KMS-11 (cell line): ENCODE results near the gene UFSP1.
"Not testable (repeated sequence)": the region's sequence is repeated elsewhere in the genome, so short reads cannot be mapped to it uniquely, and the experiment has no call there.

Source experiments
- H2AFZ ChIP-seq: fragments of 200-600 bp; sonication (generic); 2 replicates; pipeline ENCODE4 v1.6.1; 2016; ENCODE audit warnings: antibody characterized with exemption, mixed run types, low read depth
- H3K27ac ChIP-seq: fragments of 200-600 bp; sonication (generic); 2 replicates; pipeline ENCODE4 v1.6.1; 2016; ENCODE audit warnings: mild to moderate bottlenecking, mixed run types
- H3K27me3 ChIP-seq: fragments of 200-600 bp; sonication (generic); 2 replicates; pipeline ENCODE4 v1.6.1; 2017; ENCODE audit warnings: mild to moderate bottlenecking, low read depth, mixed run types, moderate library complexity; ENCODE audit not compliant: insufficient read depth
- H3K36me3 ChIP-seq: fragments of 200-600 bp; sonication (generic); 2 replicates; pipeline ENCODE4 v1.6.1; 2017; ENCODE audit warnings: mild to moderate bottlenecking, mixed run types; ENCODE audit not compliant: insufficient read depth
- H3K4me1 ChIP-seq: fragments of 200-600 bp; sonication (generic); 2 replicates; pipeline ENCODE4 v1.6.1; 2016; ENCODE audit warnings: mild to moderate bottlenecking, low read depth, mixed run types; ENCODE audit not compliant: poor library complexity, severe bottlenecking
- H3K4me2 ChIP-seq: fragments of 200-600 bp; sonication (generic); 2 replicates; pipeline ENCODE4 v1.7.0; 2016; ENCODE audit warnings: mild to moderate bottlenecking, mixed run types
- H3K4me3 ChIP-seq: fragments of 200-600 bp; sonication (generic); IDR thresholded peaks from 2 replicates; pipeline ENCODE4 v1.6.1; 2017; ENCODE audit warnings: low read depth, low read length, mixed read lengths; ENCODE audit not compliant: insufficient read depth
- H3K79me2 ChIP-seq: fragments of 200-600 bp; sonication (generic); 2 replicates; pipeline ENCODE4 v1.6.1; 2016; ENCODE audit warnings: low read depth, mixed run types; ENCODE audit not compliant: insufficient read depth
- H3K9ac ChIP-seq: fragments of 200-600 bp; sonication (generic); 2 replicates; pipeline ENCODE4 v1.6.1; 2016; ENCODE audit warnings: mild to moderate bottlenecking, mixed run types
- H4K20me1 ChIP-seq: fragments of 200-600 bp; sonication (generic); 2 replicates; pipeline ENCODE4 v1.6.1; 2016; ENCODE audit warnings: mild to moderate bottlenecking, mixed run types; ENCODE audit not compliant: insufficient read depth
- TF ChIP-seq, protein P1 (sequence below): fragments of 200-600 bp; sonication (generic); conservative IDR thresholded peaks from 2 replicates; pipeline ENCODE4 v1.6.1; 2017; ENCODE audit warnings: low read depth, mild to moderate bottlenecking, antibody characterized with exemption, low read length, moderate library complexity, mixed read lengths

Gene UFSP1

DNA sequence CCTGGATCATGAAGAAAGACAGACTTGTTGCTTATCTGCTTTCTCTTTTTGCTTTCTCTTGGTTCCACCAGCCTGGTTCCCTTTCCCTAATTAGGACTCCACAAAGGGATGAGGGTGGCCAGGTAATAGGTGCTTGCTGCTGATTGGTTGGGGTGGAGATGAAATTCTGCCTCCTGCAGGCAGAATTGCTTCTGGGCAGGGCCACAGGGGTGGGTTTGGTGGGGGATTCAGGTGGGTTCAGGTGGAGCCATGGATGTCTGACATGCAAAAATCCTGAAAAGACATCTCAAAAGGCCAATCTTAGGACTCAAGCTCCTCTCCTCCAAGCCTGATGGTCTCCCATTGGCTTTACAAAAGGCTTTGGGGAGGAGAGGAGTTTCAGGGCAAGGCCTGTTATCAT lies 31.5 kb upstream of the UFSP1 start:
- H4K20me1 ChIP-seq, result no peaks in the 10 kb centered on the region
- no peak overlapping the region for H2AFZ ChIP-seq
- TF ChIP-seq, protein P1, sequence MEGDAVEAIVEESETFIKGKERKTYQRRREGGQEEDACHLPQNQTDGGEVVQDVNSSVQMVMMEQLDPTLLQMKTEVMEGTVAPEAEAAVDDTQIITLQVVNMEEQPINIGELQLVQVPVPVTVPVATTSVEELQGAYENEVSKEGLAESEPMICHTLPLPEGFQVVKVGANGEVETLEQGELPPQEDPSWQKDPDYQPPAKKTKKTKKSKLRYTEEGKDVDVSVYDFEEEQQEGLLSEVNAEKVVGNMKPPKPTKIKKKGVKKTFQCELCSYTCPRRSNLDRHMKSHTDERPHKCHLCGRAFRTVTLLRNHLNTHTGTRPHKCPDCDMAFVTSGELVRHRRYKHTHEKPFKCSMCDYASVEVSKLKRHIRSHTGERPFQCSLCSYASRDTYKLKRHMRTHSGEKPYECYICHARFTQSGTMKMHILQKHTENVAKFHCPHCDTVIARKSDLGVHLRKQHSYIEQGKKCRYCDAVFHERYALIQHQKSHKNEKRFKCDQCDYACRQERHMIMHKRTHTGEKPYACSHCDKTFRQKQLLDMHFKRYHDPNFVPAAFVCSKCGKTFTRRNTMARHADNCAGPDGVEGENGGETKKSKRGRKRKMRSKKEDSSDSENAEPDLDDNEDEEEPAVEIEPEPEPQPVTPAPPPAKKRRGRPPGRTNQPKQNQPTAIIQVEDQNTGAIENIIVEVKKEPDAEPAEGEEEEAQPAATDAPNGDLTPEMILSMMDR, result no peak
- H3K4me1 ChIP-seq, result no peaks in the 10 kb centered on the region
- no peaks in the 10 kb centered on the region; the same call in 1 of the 2 replicates for H3K27me3 ChIP-seq
- H3K4me3 ChIP-seq, result no peak overlapping the region
- H3K9ac ChIP-seq, result no peak overlapping the region
- no peaks in the 10 kb centered on the region for H3K36me3 ChIP-seq
- H3K27ac ChIP-seq, result no peak overlapping the region
- H3K4me2 ChIP-seq, result no peak overlapping the region
- no peaks in the 10 kb centered on the region for H3K79me2 ChIP-seq

DNA sequence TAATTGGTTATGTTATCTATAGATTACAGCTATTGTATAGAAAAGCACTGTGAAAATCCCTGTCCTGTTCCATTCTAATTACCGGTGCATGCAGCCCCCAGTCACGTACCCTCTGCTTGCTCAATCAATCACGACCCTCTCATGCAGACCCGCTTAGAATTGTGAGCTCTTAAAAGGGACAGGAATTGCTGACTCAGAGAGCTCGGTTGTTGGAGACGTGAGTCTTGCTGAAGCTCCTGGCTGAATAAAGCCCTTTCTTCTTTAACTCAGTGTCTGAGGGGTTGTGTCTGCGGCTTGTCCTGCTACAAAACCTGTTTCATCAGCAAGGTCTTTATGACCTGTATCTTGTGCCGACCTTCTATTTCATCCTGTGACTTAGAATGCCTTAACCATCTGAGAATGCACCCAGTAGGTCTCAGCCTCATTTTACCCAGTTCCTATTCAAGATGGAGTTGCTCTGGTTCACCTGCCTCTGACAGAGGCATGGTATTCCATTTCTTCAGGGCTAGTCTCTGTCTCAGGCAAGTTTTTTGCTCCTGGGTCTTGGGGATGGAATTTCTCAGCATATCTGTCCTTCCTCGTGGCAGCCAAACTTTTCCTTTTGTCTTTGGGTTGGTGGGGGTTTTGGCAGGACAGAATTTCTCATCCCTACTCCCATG lies 30.4 kb upstream of the UFSP1 start:
- H3K4me3 ChIP-seq, H3K27ac ChIP-seq, H3K27me3 ChIP-seq, H3K36me3 ChIP-seq, H3K4me1 ChIP-seq, H3K9ac ChIP-seq, H2AFZ ChIP-seq, H3K4me2 ChIP-seq, H3K79me2 ChIP-seq, H4K20me1 ChIP-seq: not testable (repeated sequence)

DNA sequence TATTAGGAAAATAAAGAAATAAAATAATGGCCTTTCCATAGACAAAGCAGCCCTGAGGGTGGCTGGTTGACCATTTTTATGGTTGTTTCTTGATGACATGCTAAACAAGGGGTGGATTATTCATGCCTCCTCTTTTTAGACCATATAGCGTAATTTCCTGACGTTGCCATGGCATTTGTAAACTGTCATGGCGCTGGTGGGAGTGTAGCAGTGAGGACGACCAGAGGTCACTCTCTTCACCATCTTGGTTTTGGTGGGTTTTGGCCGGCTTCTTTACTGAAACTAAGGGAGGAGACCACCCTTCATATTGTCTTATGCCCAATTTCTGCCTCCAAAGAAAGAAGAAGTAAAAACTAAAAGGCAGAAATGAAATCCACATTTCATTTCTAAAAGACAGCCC lies 29.8 kb upstream of the UFSP1 start:
- not testable (repeated sequence) for H3K27me3 ChIP-seq, H3K9ac ChIP-seq, H2AFZ ChIP-seq, H3K4me1 ChIP-seq, H4K20me1 ChIP-seq, H3K36me3 ChIP-seq, H3K27ac ChIP-seq, H3K79me2 ChIP-seq, H3K4me3 ChIP-seq, H3K4me2 ChIP-seq

DNA sequence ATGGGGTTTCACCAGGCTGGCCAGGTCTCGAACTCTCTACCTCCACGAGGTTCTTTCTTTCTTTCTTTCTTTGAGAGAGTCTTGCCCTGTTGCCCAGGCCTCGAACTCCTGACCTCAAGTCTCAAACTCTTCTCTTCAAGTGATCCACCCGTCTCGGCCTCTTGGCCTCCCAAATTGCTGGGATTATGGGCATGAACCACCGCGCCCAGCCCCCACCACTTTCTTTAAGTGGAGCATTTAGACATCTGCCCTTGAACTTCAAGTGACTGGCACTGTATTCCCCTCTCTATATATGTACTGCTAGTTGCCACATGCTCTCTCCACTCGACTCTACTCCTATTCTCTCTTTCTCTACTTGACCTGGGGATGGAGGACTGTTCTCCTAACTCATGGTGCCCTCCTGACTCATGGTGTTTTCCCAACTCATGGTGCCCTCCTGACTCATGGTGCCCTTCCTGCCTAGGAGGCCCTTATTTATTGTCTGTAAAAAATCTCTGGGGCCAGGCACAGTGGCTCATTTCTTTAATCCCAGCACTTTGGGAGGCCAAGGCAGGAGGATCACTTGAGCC lies 25.4 kb upstream of the UFSP1 start:
- H3K9ac ChIP-seq, result no peak overlapping the region
- TF ChIP-seq, protein P1, result no peak
- H3K4me1 ChIP-seq, result no peaks in the 10 kb centered on the region
- no peaks in the 10 kb centered on the region for H3K36me3 ChIP-seq
- H4K20me1 ChIP-seq, result no peaks in the 10 kb centered on the region
- H3K4me3 ChIP-seq, result no peak overlapping the region
- no peak overlapping the region for H3K4me2 ChIP-seq
- H3K27me3 ChIP-seq, result no peaks in the 10 kb centered on the region; the same call in 1 of the 2 replicates
- no peaks in the 10 kb centered on the region for H3K79me2 ChIP-seq
- no peak overlapping the region for H2AFZ ChIP-seq
- H3K27ac ChIP-seq, result no peak overlapping the region

DNA sequence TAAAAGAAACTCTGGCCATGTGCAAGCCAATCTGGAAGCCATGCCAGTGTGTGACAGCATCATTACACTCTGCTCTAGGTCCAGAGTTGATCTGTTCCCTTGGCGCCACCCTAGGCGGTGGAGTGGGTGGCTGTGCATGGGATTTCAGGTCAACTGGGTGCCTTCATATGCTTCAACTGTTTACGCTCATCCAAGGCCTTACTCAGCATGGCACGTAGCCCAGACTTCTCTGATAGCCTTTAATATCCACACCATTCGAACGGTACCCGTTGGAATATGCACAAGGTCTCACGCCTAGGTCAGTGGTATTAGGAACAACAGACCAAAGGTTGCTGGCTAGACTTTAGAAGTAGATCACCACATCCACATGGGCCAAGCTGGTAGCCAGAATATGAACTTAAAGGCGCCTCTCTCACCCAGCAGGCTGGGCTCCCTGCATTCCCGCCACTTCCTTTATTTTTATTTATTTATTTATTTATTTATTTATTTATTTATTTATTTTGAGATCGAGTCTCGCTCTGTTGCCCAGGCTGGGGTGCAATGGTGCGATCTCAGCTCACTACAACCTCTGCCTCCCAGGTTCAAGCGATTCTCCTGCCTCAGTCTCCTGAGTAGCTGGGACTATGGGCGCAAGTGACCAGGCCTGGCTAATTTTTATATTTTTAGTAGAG lies 24.8 kb upstream of the UFSP1 start:
- H3K36me3 ChIP-seq, result no peaks in the 10 kb centered on the region
- H3K79me2 ChIP-seq, result no peaks in the 10 kb centered on the region
- no peak overlapping the region for H3K4me2 ChIP-seq
- no peak overlapping the region for H3K4me3 ChIP-seq
- H3K4me1 ChIP-seq, result no peaks in the 10 kb centered on the region
- H4K20me1 ChIP-seq, result no peaks in the 10 kb centered on the region
- H3K27me3 ChIP-seq, result no peaks in the 10 kb centered on the region; the same call in 1 of the 2 replicates
- H2AFZ ChIP-seq, result no peak overlapping the region
- no peak overlapping the region for H3K9ac ChIP-seq
- TF ChIP-seq, protein P1, result no peak
- no peak overlapping the region for H3K27ac ChIP-seq
